DOHH2 (cell line): ENCODE results near the gene GPSM3.

Experiments used
- CTCF ChIP-seq: fragments of 200-600 bp; sonication (generic); IDR thresholded peaks from one replicate; pipeline ENCODE4 v1.5.1; 2014; ENCODE audit warnings: antibody characterized with exemption, mild to moderate bottlenecking, low read depth, low read length; ENCODE audit not compliant: poor library complexity, severe bottlenecking
- EZH2phosphoT487 ChIP-seq: fragments of 200-600 bp; sonication (generic); IDR thresholded peaks from 2 replicates; pipeline ENCODE4 v1.6.1; 2017; ENCODE audit warnings: borderline replicate concordance, mild to moderate bottlenecking, antibody characterized with exemption, low read length, moderate library complexity, mixed read lengths

GRCh38 chr6:32148289-32149091 is 44.0 kb downstream of the GPSM3 start:
- no peak for TF ChIP-seq CTCF
- no peak for TF ChIP-seq EZH2phosphoT487
